ENCODE data around the gene MUC20.
"Not testable (repeated sequence)": the region's sequence is repeated elsewhere in the genome, so short reads cannot be mapped to it uniquely, and the experiment has no call there.

Gene MUC20

GRCh38 chr3:195693428-195694216, 27.2 kb upstream of the MUC20 start:
- no peak for DNase-seq

GRCh38 chr3:195694217-195695076, 26.3 kb upstream of the MUC20 start:
- not testable (repeated sequence) for DNase-seq

- no peak for DNase-seq
These were observed 24.0 kb upstream of the MUC20 start for GRCh38 chr3:195696632-195697278.

GRCh38 chr3:195697582-195698324, 23.0 kb upstream of the MUC20 start:
- DNase-seq, result peak; percentile 88

- no peak for DNase-seq
These were observed 22.5 kb upstream of the MUC20 start for GRCh38 chr3:195698325-195698646.

GRCh38 chr3:195698647-195699387, 22.0 kb upstream of the MUC20 start:
- DNase-seq, result peak; percentile 19

- DNase-seq, result no peak
These were observed 21.4 kb upstream of the MUC20 start for GRCh38 chr3:195699388-195699771.

GRCh38 chr3:195699860-195700259, 20.9 kb upstream of the MUC20 start:
- no peak for DNase-seq

GRCh38 chr3:195700319-195700718, 20.5 kb upstream of the MUC20 start:
- no peak for DNase-seq

GRCh38 chr3:195701042-195701915, 19.5 kb upstream of the MUC20 start:
- DNase-seq, result no peak

GRCh38 chr3:195703776-195704175, 17.0 kb upstream of the MUC20 start:
- no peak for DNase-seq

GRCh38 chr3:195704433-195704999, 16.3 kb upstream of the MUC20 start:
- DNase-seq, result no peak

- DNase-seq, result no peak
These were observed 15.4 kb upstream of the MUC20 start for GRCh38 chr3:195705081-195705991.

- DNase-seq, result no peak
These were observed 12.7 kb upstream of the MUC20 start for GRCh38 chr3:195708061-195708460.

- no peak for DNase-seq
These were observed 11.9 kb upstream of the MUC20 start for GRCh38 chr3:195708626-195709481.

- no peak for DNase-seq
These were observed 11.1 kb upstream of the MUC20 start for GRCh38 chr3:195709676-195710085.

- DNase-seq, result not testable (repeated sequence)
These were observed 10.5 kb upstream of the MUC20 start for GRCh38 chr3:195710126-195710905.
